Ishikawa (cell line): ENCODE measurements around the gene RAP1GAP2.

Source experiments
- EGR1 ChIP-seq: IDR thresholded peaks from 2 replicates; pipeline ENCODE4 v1.6.1; 2012
- EP300 ChIP-seq: IDR thresholded peaks from 2 replicates; pipeline ENCODE4 v1.6.1; 2012; ENCODE audit warnings: borderline replicate concordance
- REST ChIP-seq: IDR thresholded peaks from 2 replicates; pipeline ENCODE4 v1.6.1; 2012; ENCODE audit warnings: low read depth, mild to moderate bottlenecking

- TF ChIP-seq REST (no peak), EP300 (no peak), EGR1 (no peak)
Observed at GRCh38 chr17:3011891-3012290, 215.7 kb downstream of the RAP1GAP2 start.
